ENCODE data around the gene TNNI3K. TPM values are rescaled to one million over a fixed set of nuclear protein-coding genes. Genes with fewer than 3 reads are reported as not detected.

The TNNI3K gene
- total and polyA plus RNA-seq, 10 of the 15 experiments (the other 5 are each of a cell fraction or from before 2014, with no cell fraction given), result 0.14 to 1.6 (median 0.44) TPM; not detected in 4

DNA sequence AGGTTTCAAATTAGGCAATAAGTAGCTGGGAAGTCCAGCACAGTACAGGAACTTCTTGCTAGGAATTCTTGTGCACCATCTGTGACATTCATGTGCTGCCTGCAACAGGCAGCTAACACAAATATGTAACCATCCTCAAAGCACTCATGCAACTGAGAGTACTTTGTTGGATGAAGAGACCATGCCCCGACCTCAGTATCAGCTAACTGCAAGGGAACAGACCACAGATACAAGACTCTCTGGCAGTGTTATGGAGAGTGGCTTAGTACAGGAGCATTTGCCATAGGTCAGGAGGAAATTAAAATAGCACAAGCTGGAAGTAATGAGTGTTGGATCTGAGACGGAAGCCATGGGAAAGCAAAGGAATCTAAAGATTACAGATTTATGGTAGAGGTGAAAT, 153.7 kb downstream of the TNNI3K start:
- SMC1A ChIA-PET (ENCODE audit: uncharacterized antibody, unreplicated experiment), result no interaction called here
- 29% methylated on average over 2 of the region's 2 CpGs for WGBS (ENCODE audit: insufficient coverage, insufficient replicate concordance, low lambda C conversion rate, missing lambda C conversion rate)
- H3K4me3 ChIP-seq, result no peak overlapping the region
- CTCF ChIA-PET, result no interaction called here
- H3K4me2 ChIP-seq (ENCODE audit: control insufficient read depth, insufficient read depth), result no peak overlapping the region
- POLR2A ChIA-PET, result no interaction called here
- intact Hi-C loops (cut with micrococcal nuclease; ENCODE audit: unreplicated experiment), result no loop called here
- H2AFZ ChIP-seq (ENCODE audit: control insufficient read depth, low read depth, low read length), result no peak overlapping the region
- RAD21 ChIA-PET (ENCODE audit: unreplicated experiment), result no interaction called here
- H3K9ac ChIP-seq (ENCODE audit: control insufficient read depth, insufficient read depth, low read length), result no peak overlapping the region
- FAIRE-seq (no peak), ATAC-seq (no peak), DNase-seq (ENCODE audit: low read depth, low spot score) (no peak)
- no peaks in the 10 kb centered on the region for H4K20me1 ChIP-seq (ENCODE audit: control insufficient read depth, insufficient read depth)
- H3K9me3 ChIP-seq (replicated peaks; ENCODE audit: control insufficient read depth, insufficient read depth, low read length), result no peaks in the 10 kb centered on the region
- H3K4me1 ChIP-seq (ENCODE audit: control insufficient read depth, insufficient read depth, low read length), result no peaks in the 10 kb centered on the region
- in situ Hi-C loops (cut with MboI), result no loop called here
- no peaks in the 10 kb centered on the region; a peak in 1 of 4 replicates for H3K27me3 ChIP-seq (replicated peaks in 1 of 2; ENCODE audit: control insufficient read depth in 2 of 2, insufficient read depth in 2 of 2, low read length in 1 of 2)
- no peaks in the 10 kb centered on the region for H3K79me2 ChIP-seq (ENCODE audit: control insufficient read depth, insufficient read depth, low read length)
- no TSS peak for BruUV-seq (replicated peaks)
- TF ChIP-seq WRNIP1 (IDR thresholded peaks at IDR 0.05; ENCODE audit: borderline replicate concordance, low read depth, low read length) (no peak), ETV6 (conservative IDR thresholded peaks at IDR 0.05 in 1 of 2, IDR thresholded peaks at IDR 0.05 in 1 of 2; ENCODE audit: borderline replicate concordance in 1 of 2, low read depth in 1 of 2) (no peak), KLF5 (IDR thresholded peaks at IDR 0.05; ENCODE audit: partially characterized antibody) (no peak), YY1 (IDR thresholded peaks at IDR 0.05; ENCODE audit: low read depth, low read length) (no peak), KAT2A (conservative IDR thresholded peaks at IDR 0.05; ENCODE audit: control insufficient read depth, low read depth, low read length) (no peak), MYB (IDR thresholded peaks at IDR 0.05; ENCODE audit: borderline replicate concordance, low read depth, low read length) (no peak), ZNF384 (IDR thresholded peaks at IDR 0.05; ENCODE audit: borderline replicate concordance, low read depth, low read length) (no peak), BCL3 (IDR thresholded peaks at IDR 0.05; ENCODE audit: borderline replicate concordance, insufficient read depth, low read depth, low read length, poor library complexity, severe bottlenecking) (no peak)
- TF ChIP-seq, protein P1, sequence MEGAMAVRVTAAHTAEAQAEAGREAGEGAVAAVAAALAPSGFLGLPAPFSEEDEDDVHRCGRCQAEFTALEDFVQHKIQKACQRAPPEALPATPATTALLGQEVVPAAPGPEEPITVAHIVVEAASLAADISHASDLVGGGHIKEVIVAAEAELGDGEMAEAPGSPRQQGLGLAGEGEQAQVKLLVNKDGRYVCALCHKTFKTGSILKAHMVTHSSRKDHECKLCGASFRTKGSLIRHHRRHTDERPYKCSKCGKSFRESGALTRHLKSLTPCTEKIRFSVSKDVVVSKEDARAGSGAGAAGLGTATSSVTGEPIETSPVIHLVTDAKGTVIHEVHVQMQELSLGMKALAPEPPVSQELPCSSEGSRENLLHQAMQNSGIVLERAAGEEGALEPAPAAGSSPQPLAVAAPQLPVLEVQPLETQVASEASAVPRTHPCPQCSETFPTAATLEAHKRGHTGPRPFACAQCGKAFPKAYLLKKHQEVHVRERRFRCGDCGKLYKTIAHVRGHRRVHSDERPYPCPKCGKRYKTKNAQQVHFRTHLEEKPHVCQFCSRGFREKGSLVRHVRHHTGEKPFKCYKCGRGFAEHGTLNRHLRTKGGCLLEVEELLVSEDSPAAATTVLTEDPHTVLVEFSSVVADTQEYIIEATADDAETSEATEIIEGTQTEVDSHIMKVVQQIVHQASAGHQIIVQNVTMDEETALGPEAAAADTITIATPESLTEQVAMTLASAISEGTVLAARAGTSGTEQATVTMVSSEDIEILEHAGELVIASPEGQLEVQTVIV (IDR thresholded peaks at IDR 0.05; ENCODE audit: borderline replicate concordance, partially characterized antibody), result no peak
- TF ChIP-seq, protein P2, sequence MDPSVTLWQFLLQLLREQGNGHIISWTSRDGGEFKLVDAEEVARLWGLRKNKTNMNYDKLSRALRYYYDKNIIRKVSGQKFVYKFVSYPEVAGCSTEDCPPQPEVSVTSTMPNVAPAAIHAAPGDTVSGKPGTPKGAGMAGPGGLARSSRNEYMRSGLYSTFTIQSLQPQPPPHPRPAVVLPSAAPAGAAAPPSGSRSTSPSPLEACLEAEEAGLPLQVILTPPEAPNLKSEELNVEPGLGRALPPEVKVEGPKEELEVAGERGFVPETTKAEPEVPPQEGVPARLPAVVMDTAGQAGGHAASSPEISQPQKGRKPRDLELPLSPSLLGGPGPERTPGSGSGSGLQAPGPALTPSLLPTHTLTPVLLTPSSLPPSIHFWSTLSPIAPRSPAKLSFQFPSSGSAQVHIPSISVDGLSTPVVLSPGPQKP (IDR thresholded peaks at IDR 0.05; ENCODE audit: low read depth, low read length), result no peak
- H3K27ac ChIP-seq (ENCODE audit: control insufficient read depth, insufficient read depth), result no peak overlapping the region
- H3K36me3 ChIP-seq (ENCODE audit: control insufficient read depth in 2 of 2, insufficient read depth in 2 of 2, low read length in 1 of 2), result no peaks in the 10 kb centered on the region

Data from GM12878 (cell line).